ENCODE results near the gene ARL2. TPM values are rescaled to one million over a fixed set of nuclear protein-coding genes. Genes with fewer than 3 reads are reported as not detected.
"Not testable (repeated sequence)": the region's sequence is repeated elsewhere in the genome, so short reads cannot be mapped to it uniquely, and the experiment has no call there.

ARL2 gene
- total RNA-seq, 3 donors from 2014 or later = 84.9 to 104 (median 104) TPM

GRCh38 chr11:65021003-65021402 is 7.0 kb downstream of the ARL2 start:
- Mint-ChIP-seq H3K9me3 (no peaks in the 10 kb centered on the region), H3K4me1 (ENCODE audit: low read depth) (peaks cover 8% of the 10 kb centered on the region), H3K27me3 (ENCODE audit: low read depth) (no peaks in the 10 kb centered on the region), H3K4me3 (no peak overlapping the region), H3K36me3 (ENCODE audit: insufficient read depth) (peaks cover 5% of the 10 kb centered on the region)
- DNase-seq = no peak
- no peak for ATAC-seq

GRCh38 chr11:65021509-65021908 is 7.5 kb downstream of the ARL2 start:
- Mint-ChIP-seq H3K4me1 (ENCODE audit: low read depth) (peaks cover 5% of the 10 kb centered on the region), H3K27me3 (ENCODE audit: low read depth) (no peaks in the 10 kb centered on the region), H3K36me3 (ENCODE audit: insufficient read depth) (peaks cover 5% of the 10 kb centered on the region), H3K9me3 (no peaks in the 10 kb centered on the region), H3K4me3 (no peak overlapping the region)
- ATAC-seq (no peak), DNase-seq (no peak)

GRCh38 chr11:65023502-65023901 is 9.5 kb downstream of the ARL2 start:
- H3K36me3 Mint-ChIP-seq (ENCODE audit: insufficient read depth); H3K9me3 Mint-ChIP-seq; H3K27me3 Mint-ChIP-seq (ENCODE audit: low read depth); H3K4me3 Mint-ChIP-seq; DNase-seq; ATAC-seq: not testable (repeated sequence)
- H3K4me1 Mint-ChIP-seq (ENCODE audit: low read depth) = peaks cover 13% of the 10 kb centered on the region

- peak overlapping the region; percentile 82 for H3K4me3 Mint-ChIP-seq
- H3K27me3 Mint-ChIP-seq (ENCODE audit: low read depth) = no peaks in the 10 kb centered on the region
- H3K9me3 Mint-ChIP-seq = no peaks in the 10 kb centered on the region
- H3K36me3 Mint-ChIP-seq (ENCODE audit: insufficient read depth) = no peaks in the 10 kb centered on the region
- ATAC-seq (no peak), DNase-seq (no peak)
- peaks cover 13% of the 10 kb centered on the region for H3K4me1 Mint-ChIP-seq (ENCODE audit: low read depth)
These were observed 12.8 kb downstream of the ARL2 start for GRCh38 chr11:65026810-65027209.

GRCh38 chr11:65027213-65028067 is 13.5 kb downstream of the ARL2 start, which contains the start of gene SNX15:
SNX15 (plus strand) TSS chr11:65027439; CDS start chr11:65027538, 99 bp downstream.
- Mint-ChIP-seq H3K9me3 (no peaks in the 10 kb centered on the region), H3K27me3 (ENCODE audit: low read depth) (no peaks in the 10 kb centered on the region), H3K4me1 (ENCODE audit: low read depth) (peaks cover 13% of the 10 kb centered on the region), H3K36me3 (ENCODE audit: insufficient read depth) (no peaks in the 10 kb centered on the region), H3K4me3 (peak within 1 kb of the TSS; percentile 82)
- peak; percentile 92 to 94 for ATAC-seq
- DNase-seq = peak; percentile 83

GRCh38 chr11:65032216-65032615 is 18.3 kb downstream of the ARL2 start:
- H3K4me3 Mint-ChIP-seq = no peak overlapping the region
- DNase-seq (no peak), ATAC-seq (no peak)
- H3K27me3 Mint-ChIP-seq (ENCODE audit: low read depth) = no peaks in the 10 kb centered on the region
- no peaks in the 10 kb centered on the region for H3K36me3 Mint-ChIP-seq (ENCODE audit: insufficient read depth)
- H3K4me1 Mint-ChIP-seq (ENCODE audit: low read depth) = peaks cover 9% of the 10 kb centered on the region
- H3K9me3 Mint-ChIP-seq = no peaks in the 10 kb centered on the region

- no peaks in the 10 kb centered on the region for H3K36me3 Mint-ChIP-seq (ENCODE audit: insufficient read depth)
These were observed 20.5 kb downstream of the ARL2 start for GRCh38 chr11:65034423-65034822.

GRCh38 chr11:65035579-65035978 is 21.6 kb downstream of the ARL2 start:
- no peaks in the 10 kb centered on the region for H3K27me3 Mint-ChIP-seq (ENCODE audit: low read depth)
- peaks cover 1% of the 10 kb centered on the region for H3K4me1 Mint-ChIP-seq (ENCODE audit: low read depth)
- no peak for DNase-seq
- H3K4me3 Mint-ChIP-seq = no peak overlapping the region
- no peaks in the 10 kb centered on the region for H3K36me3 Mint-ChIP-seq (ENCODE audit: insufficient read depth)
- no peaks in the 10 kb centered on the region for H3K9me3 Mint-ChIP-seq
- no peak for ATAC-seq

More at GRCh38 chr11:65034423-65034822, 20.5 kb downstream of the ARL2 start:
- no peak for DNase-seq
- ATAC-seq = no peak
- no peaks in the 10 kb centered on the region for H3K27me3 Mint-ChIP-seq (ENCODE audit: low read depth)
- no peaks in the 10 kb centered on the region for H3K4me1 Mint-ChIP-seq (ENCODE audit: low read depth)
- H3K4me3 Mint-ChIP-seq = no peak overlapping the region
- H3K9me3 Mint-ChIP-seq = no peaks in the 10 kb centered on the region

- no peak for ATAC-seq
- Mint-ChIP-seq H3K27me3 (ENCODE audit: low read depth) (no peaks in the 10 kb centered on the region), H3K4me3 (no peak overlapping the region), H3K36me3 (ENCODE audit: insufficient read depth) (no peaks in the 10 kb centered on the region), H3K4me1 (ENCODE audit: low read depth) (peaks cover 4% of the 10 kb centered on the region), H3K9me3 (no peaks in the 10 kb centered on the region)
- no peak for DNase-seq
These were observed 23.0 kb downstream of the ARL2 start for GRCh38 chr11:65036931-65037330.

GRCh38 chr11:65040520-65040846 is 26.5 kb downstream of the ARL2 start:
- Mint-ChIP-seq H3K4me1 (ENCODE audit: low read depth) (peaks cover 8% of the 10 kb centered on the region), H3K27me3 (ENCODE audit: low read depth) (no peaks in the 10 kb centered on the region), H3K4me3 (peak overlapping the region; percentile 90), H3K9me3 (no peaks in the 10 kb centered on the region), H3K36me3 (ENCODE audit: insufficient read depth) (peaks cover 4% of the 10 kb centered on the region)
- DNase-seq (no peak), ATAC-seq (no peak)

- Mint-ChIP-seq H3K27me3 (ENCODE audit: low read depth) (no peaks in the 10 kb centered on the region), H3K9me3 (no peaks in the 10 kb centered on the region), H3K36me3 (ENCODE audit: insufficient read depth) (peaks cover 4% of the 10 kb centered on the region), H3K4me3 (peak within 1 kb of the TSS; percentile 90), H3K4me1 (ENCODE audit: low read depth) (peaks cover 8% of the 10 kb centered on the region)
- DNase-seq = peak; percentile 76
- ATAC-seq = peak; percentile 93 to 95
These were observed 27.1 kb downstream of the ARL2 start, which contains the start of gene SAC3D1 for GRCh38 chr11:65040847-65041622. SAC3D1 (plus strand) TSS chr11:65041210; CDS start chr11:65041293, 83 bp downstream.

GRCh38 chr11:65042891-65043290 is 28.9 kb downstream of the ARL2 start:
- no peak for ATAC-seq

GRCh38 chr11:65043881-65044501 is 30.0 kb downstream of the ARL2 start:
- ATAC-seq (no peak), DNase-seq (no peak)
- Mint-ChIP-seq H3K4me1 (ENCODE audit: low read depth) (peaks cover 27% of the 10 kb centered on the region), H3K9me3 (no peaks in the 10 kb centered on the region), H3K4me3 (no peak overlapping the region), H3K27me3 (ENCODE audit: low read depth) (no peaks in the 10 kb centered on the region), H3K36me3 (ENCODE audit: insufficient read depth) (peaks cover 4% of the 10 kb centered on the region)

More at GRCh38 chr11:65042891-65043290, 28.9 kb downstream of the ARL2 start:
- H3K4me3 Mint-ChIP-seq = peak overlapping the region; percentile 83
- H3K9me3 Mint-ChIP-seq = no peaks in the 10 kb centered on the region
- H3K4me1 Mint-ChIP-seq (ENCODE audit: low read depth) = peaks cover 24% of the 10 kb centered on the region
- H3K27me3 Mint-ChIP-seq (ENCODE audit: low read depth) = no peaks in the 10 kb centered on the region
- no peak for DNase-seq
- peaks cover 4% of the 10 kb centered on the region for H3K36me3 Mint-ChIP-seq (ENCODE audit: insufficient read depth)

- H3K27me3 Mint-ChIP-seq (ENCODE audit: low read depth) = no peaks in the 10 kb centered on the region
- no peak for ATAC-seq
- H3K4me1 Mint-ChIP-seq (ENCODE audit: low read depth) = peaks cover 27% of the 10 kb centered on the region
- DNase-seq = no peak
- H3K9me3 Mint-ChIP-seq = no peaks in the 10 kb centered on the region
- H3K4me3 Mint-ChIP-seq = no peak overlapping the region
- H3K36me3 Mint-ChIP-seq (ENCODE audit: insufficient read depth) = peaks cover 4% of the 10 kb centered on the region
These were observed 31.1 kb downstream of the ARL2 start for GRCh38 chr11:65045061-65045460.
